Activated CD4-positive, alpha-beta T cell treated with anti-CD3 and anti-CD28 coated beads, Interleukin-2, amount 10 ng/mL, durations not matched to agents 7 days and 5 days (primary cell): Measurements from ENCODE around the gene SLC25A47. TPM values are rescaled to one million over a fixed set of nuclear protein-coding genes. Genes with fewer than 3 reads are reported as not detected.
"Not testable (repeated sequence)": the region's sequence is repeated elsewhere in the genome, so short reads cannot be mapped to it uniquely, and the experiment has no call there.

ENCODE experiments used
- CTCF ChIA-PET: fragments of 350-600 bp; sonication (Branson Sonifier 250); formaldehyde crosslinking; loops from one replicate; lab custom pipeline; 2021; ENCODE audit warnings: antibody characterized with exemption; lab: Charles Lee
- POLR2A ChIA-PET: fragments of 350-600 bp; sonication (Branson Sonifier 250); formaldehyde crosslinking; loops from one replicate; lab custom pipeline; 2021; ENCODE audit warnings: antibody characterized with exemption; lab: Charles Lee
- DNase-seq: peaks from one replicate; pipeline ENCODE4 v3.0.0-alpha.2; 2020
- H3K27ac Mint-ChIP-seq: one replicate; pipeline ENCODE4 v1.8.0; 2021; ENCODE audit warnings: mild to moderate bottlenecking, moderate library complexity, mixed read lengths
- H3K27me3 Mint-ChIP-seq: one replicate; pipeline ENCODE4 v1.8.0; 2021; ENCODE audit warnings: mixed read lengths
- H3K36me3 Mint-ChIP-seq: one replicate; pipeline ENCODE4 v1.8.0; 2021; ENCODE audit warnings: low read depth, mixed read lengths
- H3K4me1 Mint-ChIP-seq: one replicate; pipeline ENCODE4 v1.8.0; 2021; ENCODE audit warnings: mixed read lengths
- H3K4me3 Mint-ChIP-seq: one replicate; pipeline ENCODE4 v1.8.0; 2021; ENCODE audit warnings: mild to moderate bottlenecking, moderate library complexity, mixed read lengths
- H3K9me3 Mint-ChIP-seq: one replicate; pipeline ENCODE4 v1.8.0; 2021; ENCODE audit warnings: mixed read lengths
- total RNA-seq, 2 experiments: library from RNA; stranded (reverse); gene quantifications; one replicate each; pipeline ENCODE4 v1.2.3, GENCODE V29; 2021

SLC25A47 gene
- total RNA-seq, 2 experiments from 2014 or later: not detected

DNA sequence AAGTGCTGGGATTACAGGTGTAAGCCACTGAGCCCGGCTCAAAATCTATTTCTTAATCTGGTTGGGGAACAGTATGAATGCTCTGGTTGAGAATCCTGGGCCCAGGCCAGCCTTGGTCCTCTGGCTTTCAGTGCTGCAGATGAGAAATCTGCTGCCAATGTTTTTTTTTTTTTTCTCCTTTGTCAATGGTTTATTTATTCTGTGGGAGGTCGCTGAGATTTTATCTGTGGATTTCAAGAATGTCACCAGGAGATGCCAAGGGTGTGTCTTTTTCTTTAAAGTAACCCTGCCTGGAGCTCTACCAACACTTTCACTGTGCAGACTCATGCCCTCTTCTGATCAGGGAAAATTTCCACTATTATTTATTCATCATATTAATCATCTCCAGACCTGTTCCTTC is 20.5 kb upstream of the SLC25A47 start:
- H3K27ac Mint-ChIP-seq: no peak overlapping the region
- no peak for DNase-seq
- ChIA-PET POLR2A (no interaction called here), CTCF (interaction anchor here (0.6 to 10.5 kb wide), 5 partner anchors 8 to 18 kb away, joined by 3 to 64 read pairs (median 4); no protein-coding TSS in a partner anchor)
- no peak overlapping the region for H3K4me3 Mint-ChIP-seq
- H3K36me3 Mint-ChIP-seq: peaks cover 4% of the 10 kb centered on the region
- H3K27me3 Mint-ChIP-seq: peaks cover 17% of the 10 kb centered on the region
- no peaks in the 10 kb centered on the region for H3K9me3 Mint-ChIP-seq
- peaks cover 14% of the 10 kb centered on the region for H3K4me1 Mint-ChIP-seq

DNA sequence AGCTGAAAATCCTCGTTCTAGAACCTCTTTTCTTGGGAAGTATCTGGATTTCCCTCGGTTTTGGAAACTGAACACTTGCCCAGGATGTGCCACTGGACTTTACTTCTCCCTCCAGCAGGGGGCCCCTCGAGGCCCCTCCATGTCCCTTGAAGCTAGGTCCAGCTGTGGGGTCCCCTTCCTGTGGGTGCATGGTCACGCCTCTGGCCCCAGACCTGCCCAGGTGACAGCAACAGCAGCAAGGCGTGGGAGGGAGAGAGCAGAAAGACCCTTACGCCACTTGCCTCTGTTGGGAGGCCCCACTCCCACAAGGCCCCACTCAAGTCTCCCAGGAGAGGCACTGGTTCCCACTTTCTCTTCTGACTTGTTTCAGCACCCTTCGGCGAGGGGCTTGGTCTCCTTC is 20.0 kb upstream of the SLC25A47 start:
- no peak overlapping the region for H3K27ac Mint-ChIP-seq
- POLR2A ChIA-PET: no interaction called here
- no peak for DNase-seq
- CTCF ChIA-PET: interaction anchor here (0.6 to 10.5 kb wide), 7 partner anchors 8 to 74 kb away, joined by 3 to 64 read pairs (median 3); no protein-coding TSS in a partner anchor
- H3K4me3 Mint-ChIP-seq: no peak overlapping the region
- H3K9me3 Mint-ChIP-seq: no peaks in the 10 kb centered on the region
- peaks cover 23% of the 10 kb centered on the region for H3K27me3 Mint-ChIP-seq
- peaks cover 16% of the 10 kb centered on the region for H3K4me1 Mint-ChIP-seq
- H3K36me3 Mint-ChIP-seq: peaks cover 4% of the 10 kb centered on the region

DNA sequence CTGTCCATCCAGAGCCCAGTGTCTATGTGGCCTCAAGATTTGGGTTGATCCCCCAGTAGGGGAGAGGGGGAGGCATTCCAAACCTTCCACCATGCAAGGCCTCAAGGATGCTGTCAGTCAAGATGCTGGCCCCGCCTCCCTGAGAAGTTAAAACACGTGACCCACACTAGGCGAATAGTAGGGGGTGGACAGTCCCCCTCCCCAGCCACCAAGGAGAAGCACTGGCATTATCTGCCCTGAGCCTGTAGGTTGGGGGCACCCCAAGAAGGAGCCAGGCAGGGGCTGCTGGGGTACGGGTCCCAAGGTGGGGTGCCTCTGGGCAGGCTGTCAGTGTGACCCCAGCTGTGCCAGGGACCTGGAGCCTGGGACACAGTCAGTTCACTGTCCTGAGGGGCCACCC is 19.2 kb upstream of the SLC25A47 start:
- no peak for DNase-seq
- no peak overlapping the region for H3K27ac Mint-ChIP-seq
- peaks cover 4% of the 10 kb centered on the region for H3K36me3 Mint-ChIP-seq
- no peak overlapping the region for H3K4me3 Mint-ChIP-seq
- ChIA-PET CTCF (interaction anchor here (0.7 to 1.3 kb wide), 4 partner anchors 9 to 73 kb away, joined by 3 to 4 read pairs (median 4); no protein-coding TSS in a partner anchor), POLR2A (no interaction called here)
- H3K4me1 Mint-ChIP-seq: peaks cover 16% of the 10 kb centered on the region
- H3K9me3 Mint-ChIP-seq: no peaks in the 10 kb centered on the region
- peaks cover 30% of the 10 kb centered on the region for H3K27me3 Mint-ChIP-seq

DNA sequence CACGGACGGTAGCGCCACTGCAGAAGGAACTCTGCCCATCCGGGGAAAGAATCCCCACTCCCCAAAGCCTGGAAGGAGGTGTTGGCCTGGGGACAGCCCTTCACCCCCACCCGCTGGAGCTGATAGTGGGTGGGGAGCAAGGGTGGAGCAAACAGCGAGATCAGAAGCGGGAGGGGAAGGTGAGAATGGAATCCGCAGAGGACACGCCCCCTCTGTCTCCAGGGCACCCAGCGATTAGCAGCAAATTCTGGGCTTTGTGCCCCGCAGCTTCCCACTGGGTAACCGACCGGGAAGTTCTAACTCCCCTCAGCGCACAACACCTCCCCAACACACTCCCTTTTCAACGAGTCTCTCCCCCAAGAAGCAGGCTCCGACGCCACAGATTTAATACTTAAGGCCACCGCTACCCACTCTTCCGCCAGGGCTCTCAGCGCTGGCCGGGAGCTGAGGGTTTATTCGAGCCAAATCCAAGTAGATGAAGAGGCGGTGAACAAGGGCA is 18.3 kb upstream of the SLC25A47 start:
- Mint-ChIP-seq H3K36me3 (peaks cover 4% of the 10 kb centered on the region), H3K27ac (no peak overlapping the region), H3K27me3 (peaks cover 33% of the 10 kb centered on the region), H3K4me3 (peak overlapping the region; percentile 70), H3K9me3 (no peaks in the 10 kb centered on the region), H3K4me1 (peaks cover 16% of the 10 kb centered on the region)
- CTCF ChIA-PET: interaction anchor here (1.0 to 1.3 kb wide), 4 partner anchors 9 to 70 kb away, joined by 3 to 4 read pairs (median 3); a partner anchor contains a TSS
- POLR2A ChIA-PET: no interaction called here
- DNase-seq: no peak

DNA sequence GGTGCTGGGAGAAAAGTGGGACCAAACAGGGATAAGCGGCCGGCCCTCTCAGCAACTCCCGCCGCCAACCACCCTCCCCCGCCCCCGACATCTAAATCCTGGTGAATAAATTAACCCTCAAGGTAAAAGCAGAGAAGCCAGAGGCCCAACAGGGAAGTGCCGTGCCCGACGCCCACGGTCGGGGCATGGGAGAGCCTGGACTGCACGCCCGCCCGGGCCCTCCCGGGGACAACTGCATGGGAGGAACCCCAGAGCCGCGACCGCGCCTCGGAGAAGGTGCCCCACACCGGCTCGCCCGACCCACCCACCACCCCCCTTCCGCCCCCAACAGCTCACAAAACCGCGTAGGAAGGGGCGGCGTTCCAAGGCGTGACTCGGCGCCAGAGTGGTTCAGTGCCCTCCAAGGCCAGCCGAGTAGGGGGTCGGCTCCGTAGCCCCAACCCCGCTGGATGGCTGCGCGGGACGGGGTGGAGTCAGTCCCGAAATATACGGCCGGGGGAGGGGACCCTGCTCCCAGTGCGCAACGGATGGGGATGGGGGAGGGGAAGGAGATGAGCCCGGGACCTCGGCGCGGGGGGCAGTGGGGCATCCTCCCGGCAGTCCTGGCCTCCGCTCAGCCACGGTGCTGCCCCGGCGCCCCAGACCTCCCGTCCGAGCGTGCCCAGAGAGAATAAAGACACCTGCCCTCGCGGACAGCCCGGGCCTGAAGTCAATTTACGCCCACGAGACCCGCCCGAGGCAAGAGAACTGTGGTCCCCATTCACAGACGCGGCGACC is 17.6 kb upstream of the SLC25A47 start:
- POLR2A ChIA-PET: no interaction called here
- H3K4me3 Mint-ChIP-seq: peak overlapping the region; percentile 70
- DNase-seq: peak; percentile 24

DNA sequence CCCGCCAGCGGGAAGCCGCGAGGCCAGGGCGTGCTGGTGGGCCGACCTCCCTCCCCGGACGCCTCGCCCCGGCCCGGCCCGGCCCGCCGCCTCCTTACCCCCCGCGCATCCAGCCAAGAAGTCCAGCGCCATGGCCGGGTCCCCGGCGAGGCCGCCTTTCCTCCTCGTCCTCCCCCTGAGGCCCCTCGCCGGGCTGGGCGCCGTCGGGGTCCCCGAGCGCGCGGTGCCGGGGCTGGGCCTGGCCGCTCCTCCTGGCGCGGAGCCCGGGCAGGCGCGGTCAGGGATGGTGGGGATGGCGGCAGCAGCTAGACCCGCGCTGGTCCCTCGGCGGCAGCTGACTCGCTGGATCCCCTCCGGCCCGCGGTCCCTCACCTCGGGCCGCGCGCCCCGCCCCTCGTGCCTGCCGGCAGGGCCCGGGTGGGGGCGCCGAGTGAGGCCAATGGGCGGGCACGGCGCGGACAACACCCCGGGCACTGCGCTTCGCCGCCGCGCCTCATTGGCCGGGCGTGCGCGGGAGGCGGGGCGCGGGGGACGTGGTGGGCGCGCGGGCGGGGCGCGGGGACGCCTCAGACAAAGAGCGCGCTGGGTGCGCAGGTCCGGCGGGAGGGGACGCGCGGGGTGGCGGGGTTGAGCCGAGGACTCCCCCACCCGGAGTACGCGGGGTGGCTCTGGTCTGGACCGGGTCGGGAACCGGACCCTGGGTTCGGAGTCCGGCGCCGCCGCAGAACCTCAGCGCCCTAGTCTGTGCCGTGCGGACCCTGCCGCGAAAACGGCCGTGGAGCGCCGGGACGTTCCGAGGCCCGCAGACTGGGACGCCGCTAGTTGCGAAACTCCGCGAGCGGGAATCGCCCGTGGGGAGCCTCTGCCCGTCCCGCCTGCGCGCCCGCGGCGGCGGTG is 16.8 kb upstream of the SLC25A47 start, which contains the start of gene SLC25A29:
Gene SLC25A29, minus strand, starts transcription at position 344 of the 897 bp plus-strand sequence. Its CDS starts 212 bp downstream, at position 132.
- H3K4me3 Mint-ChIP-seq: peak within 1 kb of the TSS; percentile 70
- H3K4me1 Mint-ChIP-seq: peaks cover 16% of the 10 kb centered on the region
- no peaks in the 10 kb centered on the region for H3K9me3 Mint-ChIP-seq
- H3K27me3 Mint-ChIP-seq: peaks cover 33% of the 10 kb centered on the region
- peak; percentile 58 for DNase-seq
- CTCF ChIA-PET: interaction anchor here (1.1 to 1.2 kb wide), 2 partner anchors 10 to 41 kb away, joined by 3 to 4 read pairs; no protein-coding TSS in a partner anchor
- no peak within 1 kb of the TSS for H3K27ac Mint-ChIP-seq
- peaks cover 4% of the 10 kb centered on the region for H3K36me3 Mint-ChIP-seq
- POLR2A ChIA-PET: no interaction called here

More for the DNA sequence above, 17.6 kb upstream of the SLC25A47 start:
- CTCF ChIA-PET: interaction anchor here (1.0 to 1.3 kb wide), 4 partner anchors 10 to 70 kb away, joined by 3 to 4 read pairs (median 3); a partner anchor contains a TSS
- peaks cover 16% of the 10 kb centered on the region for H3K4me1 Mint-ChIP-seq
- H3K36me3 Mint-ChIP-seq: peaks cover 4% of the 10 kb centered on the region
- no peaks in the 10 kb centered on the region for H3K9me3 Mint-ChIP-seq
- H3K27ac Mint-ChIP-seq: no peak overlapping the region
- H3K27me3 Mint-ChIP-seq: peaks cover 33% of the 10 kb centered on the region

DNA sequence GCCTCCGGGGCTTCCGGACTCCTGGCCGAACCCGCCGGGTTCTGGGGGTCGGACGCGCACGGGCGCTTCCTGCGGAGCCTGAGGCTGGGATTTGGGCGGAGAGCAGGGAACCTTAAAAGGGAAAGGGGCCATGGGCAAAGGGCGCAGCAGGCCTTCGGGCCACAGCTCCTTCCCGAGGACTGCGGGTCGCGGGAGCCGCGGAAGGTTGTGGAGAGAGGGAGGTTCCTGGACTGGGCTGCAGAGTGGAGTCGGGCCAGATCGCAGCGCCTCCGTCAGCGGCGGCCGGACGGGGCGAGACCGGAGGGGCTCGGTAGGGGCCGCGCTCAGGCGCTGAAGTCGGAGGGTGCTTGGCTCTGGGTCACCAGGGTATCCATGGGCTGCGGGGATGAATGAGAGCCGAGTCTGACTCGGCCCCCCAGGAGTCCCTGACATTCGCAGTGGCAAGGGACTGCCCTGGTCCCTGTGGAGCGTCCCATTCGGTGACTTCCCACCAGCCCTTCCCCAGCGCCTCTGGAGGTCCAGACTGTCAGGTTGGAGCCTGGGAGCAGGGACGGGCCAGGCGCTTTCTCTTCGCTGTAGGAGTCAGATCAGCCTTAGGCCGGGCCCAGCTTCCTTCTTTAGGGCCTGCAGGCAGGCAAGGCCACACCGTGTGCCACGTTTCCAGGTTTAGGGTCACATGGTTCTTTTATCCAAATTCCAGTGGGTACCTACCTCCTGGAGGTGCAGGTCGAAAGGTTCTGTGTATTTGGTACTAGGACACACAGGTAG is 16.0 kb upstream of the SLC25A47 start:
- ChIA-PET POLR2A (no interaction called here), CTCF (interaction anchor here (1.1 kb wide), 1 partner anchor 9 kb away, joined by 4 read pairs; no protein-coding TSS in a partner anchor)
- H3K27me3 Mint-ChIP-seq: peaks cover 41% of the 10 kb centered on the region
- no peak overlapping the region for H3K27ac Mint-ChIP-seq
- H3K36me3 Mint-ChIP-seq: peaks cover 4% of the 10 kb centered on the region
- peak overlapping the region; percentile 65 for H3K4me3 Mint-ChIP-seq
- H3K4me1 Mint-ChIP-seq: peaks cover 16% of the 10 kb centered on the region
- no peaks in the 10 kb centered on the region for H3K9me3 Mint-ChIP-seq
- DNase-seq: no peak

DNA sequence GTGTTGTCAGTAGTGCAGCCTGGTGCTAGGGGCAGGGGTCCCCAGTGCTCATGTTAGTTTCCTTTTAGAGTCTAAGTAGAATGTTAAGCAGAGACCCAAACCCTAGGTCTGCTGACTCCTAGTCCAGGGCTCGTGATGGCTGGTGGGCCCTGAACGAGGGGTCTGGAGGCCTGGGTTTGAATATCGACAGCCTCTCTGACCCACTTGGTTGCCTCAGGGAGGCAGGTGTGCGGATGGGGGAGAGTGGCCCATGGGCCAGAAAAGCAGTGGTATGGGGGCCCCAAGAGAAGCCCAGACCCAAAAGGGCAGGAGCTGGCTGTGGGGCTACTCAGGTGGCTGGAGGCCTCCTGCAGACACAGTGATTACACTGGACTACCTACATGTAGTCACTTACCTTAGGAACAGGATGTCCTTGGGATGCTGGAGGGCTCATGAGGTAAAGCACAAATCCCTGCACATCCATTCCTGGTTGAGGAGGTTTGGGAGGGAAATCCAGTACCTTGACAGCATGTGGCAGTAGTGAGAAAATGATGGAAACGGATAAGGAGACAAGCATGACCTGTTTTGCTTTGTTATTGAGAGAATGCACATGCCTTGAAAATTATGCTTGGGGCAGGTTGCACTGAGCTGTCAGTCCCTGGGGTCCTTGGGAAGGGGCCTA is 15.2 kb upstream of the SLC25A47 start:
- peaks cover 44% of the 10 kb centered on the region for H3K27me3 Mint-ChIP-seq
- H3K4me3 Mint-ChIP-seq: peak overlapping the region; percentile 65

DNA sequence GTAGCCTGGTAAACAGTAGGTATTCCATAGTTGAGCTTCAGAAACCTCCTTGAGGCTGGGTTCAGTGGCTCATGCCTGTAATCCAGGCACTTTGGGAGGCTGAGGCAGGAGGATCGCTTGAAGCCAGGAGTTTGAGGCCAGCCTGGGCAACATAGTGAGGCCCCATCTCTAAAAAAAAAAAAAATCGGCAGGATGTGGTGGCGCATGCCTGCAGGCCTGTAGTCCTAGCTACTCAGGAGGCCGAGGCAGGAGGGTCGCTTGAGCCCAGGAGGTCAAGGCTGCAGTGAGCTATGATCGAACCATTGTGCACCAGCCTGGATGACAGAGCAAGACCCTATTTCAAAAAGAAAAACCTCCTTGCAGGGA is 14.7 kb upstream of the SLC25A47 start:
- DNase-seq, POLR2A ChIA-PET, H3K9me3 Mint-ChIP-seq, H3K4me3 Mint-ChIP-seq, H3K27ac Mint-ChIP-seq, H3K36me3 Mint-ChIP-seq: not testable (repeated sequence)
- CTCF ChIA-PET: interaction anchor here (0.6 to 0.9 kb wide), 4 partner anchors 11 to 45 kb away, joined by 3 to 5 read pairs (median 4); no protein-coding TSS in a partner anchor
- peaks cover 16% of the 10 kb centered on the region for H3K4me1 Mint-ChIP-seq
- H3K27me3 Mint-ChIP-seq: peaks cover 44% of the 10 kb centered on the region

More for the DNA sequence above, 15.2 kb upstream of the SLC25A47 start:
- ChIA-PET POLR2A (no interaction called here), CTCF (interaction anchor here (0.6 to 0.9 kb wide), 3 partner anchors 12 to 45 kb away, joined by 3 to 5 read pairs (median 3); no protein-coding TSS in a partner anchor)
- H3K36me3 Mint-ChIP-seq: peaks cover 4% of the 10 kb centered on the region
- H3K9me3 Mint-ChIP-seq: no peaks in the 10 kb centered on the region
- peak overlapping the region; percentile 63 for H3K27ac Mint-ChIP-seq
- no peak for DNase-seq
- H3K4me1 Mint-ChIP-seq: peaks cover 16% of the 10 kb centered on the region

DNA sequence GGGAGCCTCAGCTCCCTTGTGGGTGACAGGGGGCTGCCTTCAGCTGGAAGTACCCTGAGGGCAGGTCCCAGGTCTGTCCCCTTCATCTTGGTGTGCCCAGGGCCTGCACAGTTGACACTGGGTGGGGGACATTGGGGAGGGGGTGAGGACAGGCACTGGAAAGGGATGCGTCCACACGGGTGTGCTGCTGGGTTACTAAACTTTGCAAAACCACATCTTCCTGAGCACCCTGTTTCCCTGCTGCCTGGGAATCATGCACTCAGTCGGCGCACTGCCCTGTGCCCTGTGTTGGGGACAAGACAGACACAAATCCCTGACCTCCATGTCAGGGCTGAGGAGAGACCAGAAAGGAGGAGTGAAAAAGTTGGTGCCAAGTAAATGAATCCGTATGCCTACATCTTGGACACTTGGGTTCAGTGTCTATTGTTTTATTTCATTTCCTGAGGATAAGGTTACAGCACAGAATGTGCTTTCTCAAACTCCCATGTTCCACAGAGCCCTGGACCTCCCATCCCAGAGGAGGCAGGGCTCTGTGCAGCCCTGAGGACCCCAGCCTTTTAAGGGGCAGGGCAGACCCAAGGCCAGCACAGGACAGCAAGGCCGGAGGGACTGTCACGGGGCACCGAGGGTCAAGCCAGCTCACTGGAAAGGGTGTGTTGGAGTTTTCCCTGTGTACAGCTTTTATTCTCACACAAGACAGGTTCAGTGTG is 14.0 kb upstream of the SLC25A47 start:
- POLR2A ChIA-PET: no interaction called here
- H3K27me3 Mint-ChIP-seq: peaks cover 44% of the 10 kb centered on the region
- H3K27ac Mint-ChIP-seq: no peak overlapping the region
- no peaks in the 10 kb centered on the region for H3K9me3 Mint-ChIP-seq
- peaks cover 4% of the 10 kb centered on the region for H3K36me3 Mint-ChIP-seq
- H3K4me3 Mint-ChIP-seq: no peak overlapping the region
- CTCF ChIA-PET: interaction anchor here (0.6 to 1.5 kb wide), 5 partner anchors 10 to 117 kb away, joined by 3 to 7 read pairs (median 4); no protein-coding TSS in a partner anchor
- no peak for DNase-seq
- H3K4me1 Mint-ChIP-seq: peaks cover 16% of the 10 kb centered on the region
